H1 (cell line): Measurements from ENCODE around the gene ABHD8.
A peak's percentile ranks its signal among the peaks of the same experiment; 100 is the strongest.

Source experiments
- CBX5 ChIP-seq: fragments of 300-800, 300-1000 bp; sonication (generic); IDR thresholded peaks from 2 replicates; pipeline ENCODE4 v1.7.1; 2016; ENCODE audit warnings: antibody characterized with exemption, low read length, low read depth
- CREB1 ChIP-seq: IDR thresholded peaks from 2 replicates; pipeline ENCODE4 v1.6.1; 2012; ENCODE audit warnings: inconsistent platforms
- EZH2 ChIP-seq: fragments of 200-600 bp; sonication (generic); IDR thresholded peaks from 2 replicates; pipeline ENCODE4 v1.7.1; 2012; ENCODE audit warnings: low read depth, mild to moderate bottlenecking, moderate library complexity, low read length, inconsistent platforms; ENCODE audit not compliant: severe bottlenecking
- HDAC2 ChIP-seq, 2 experiments: fragments of 300-600 bp in 1 of 2; sonication (generic) in 1 of 2; IDR thresholded peaks; 2 replicates each; pipeline ENCODE4 v1.6.1; 2011 to 2012; ENCODE audit warnings: low read depth in 2 of 2, low read length in 2 of 2, mild to moderate bottlenecking in 2 of 2, moderate library complexity in 2 of 2, borderline replicate concordance in 1 of 2, inconsistent platforms in 1 of 2
- POLR2A ChIP-seq, 2 experiments: IDR thresholded peaks; 1 replicate in 1 of 2; 2 replicates in 1 of 2; pipeline ENCODE4 v1.6.1; 2011; ENCODE audit warnings: low read depth in 2 of 2, low read length in 2 of 2, mild to moderate bottlenecking in 2 of 2; ENCODE audit errors: control extremely low read depth in 1 of 2
- POLR2AphosphoS5 ChIP-seq: IDR thresholded peaks from 2 replicates; pipeline ENCODE4 v1.6.1; 2011; ENCODE audit warnings: low read depth, low read length
- RNF2 ChIP-seq: fragments of 200-900, 300-1000 bp; sonication (generic); IDR thresholded peaks from 2 replicates; pipeline ENCODE4 v1.7.1; 2016; ENCODE audit warnings: borderline replicate concordance, low read depth, mild to moderate bottlenecking, antibody characterized with exemption, low read length; ENCODE audit not compliant: poor library complexity, severe bottlenecking; ENCODE audit errors: missing control alignments
- SP1 ChIP-seq: IDR thresholded peaks from 2 replicates; pipeline ENCODE4 v1.6.1; 2011; ENCODE audit warnings: low read depth, low read length
- TCF12 ChIP-seq: IDR thresholded peaks from 2 replicates; pipeline ENCODE4 v1.6.1; 2011; ENCODE audit warnings: low read depth, mild to moderate bottlenecking, low read length
- TEAD4 ChIP-seq: IDR thresholded peaks from 2 replicates; pipeline ENCODE4 v1.6.1; 2012; ENCODE audit warnings: low read depth, low read length, inconsistent platforms, mixed read lengths
- YY1 ChIP-seq: IDR thresholded peaks from 2 replicates; pipeline ENCODE4 v1.6.1; 2011; ENCODE audit warnings: low read depth, mild to moderate bottlenecking, low read length
- TF ChIP-seq, protein P1 (sequence below), 3 experiments: IDR thresholded peaks; 1 replicate in 2 of 3; 2 replicates in 1 of 3; pipeline versions ENCODE4 v1.5.1 to v1.6.1; 2011; ENCODE audit warnings: low read length in 3 of 3, mild to moderate bottlenecking in 3 of 3, inconsistent platforms in 2 of 3, low read depth in 1 of 3, moderate library complexity in 1 of 3; ENCODE audit not compliant: insufficient read depth in 1 of 3; ENCODE audit errors: control extremely low read depth in 1 of 3
- TF ChIP-seq, protein P2 (sequence below): IDR thresholded peaks from 2 replicates; pipeline ENCODE4 v1.6.1; 2012; ENCODE audit warnings: inconsistent platforms

DNA sequence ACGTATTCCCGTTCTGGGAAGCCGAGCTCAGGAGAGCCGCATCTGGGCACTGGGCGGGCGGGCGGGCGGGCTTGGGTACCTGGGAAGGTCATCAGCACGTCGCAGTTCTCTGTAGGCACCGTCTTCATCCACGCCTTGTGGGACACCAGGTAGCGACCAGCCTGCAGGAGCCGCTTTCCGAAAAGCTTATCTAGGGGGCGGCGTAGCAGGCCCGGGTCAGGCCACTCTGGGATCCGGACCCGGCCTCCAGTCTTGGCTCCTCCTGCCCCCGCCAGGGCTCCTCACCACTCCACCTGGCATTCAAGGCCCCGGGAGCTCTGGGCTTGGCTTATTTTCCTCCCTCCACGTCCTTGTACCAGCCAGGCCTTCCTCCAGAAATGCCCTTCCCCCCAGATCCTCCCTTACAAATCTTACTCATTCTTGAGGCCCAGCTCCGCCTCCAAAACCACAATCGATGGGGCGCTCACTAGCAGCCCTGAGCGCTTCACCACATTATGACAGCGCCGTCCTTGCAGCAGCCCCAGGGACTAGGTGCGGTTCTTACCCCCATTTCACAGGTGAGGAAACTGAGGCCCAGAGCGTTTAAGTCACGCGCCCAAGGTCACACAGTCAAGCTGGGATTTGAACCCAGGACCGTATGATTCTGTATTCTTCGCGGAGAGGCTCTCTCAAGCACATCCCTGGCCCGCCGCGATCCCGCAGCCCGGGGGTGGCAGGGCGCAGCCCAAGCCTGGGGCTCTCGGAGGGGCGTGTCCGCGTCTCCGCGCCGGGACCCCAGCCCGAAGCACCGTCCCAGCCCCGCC, 30.6 kb upstream of the ABHD8 start:
- TF ChIP-seq RNF2 = no peak
- TF ChIP-seq, protein P1, sequence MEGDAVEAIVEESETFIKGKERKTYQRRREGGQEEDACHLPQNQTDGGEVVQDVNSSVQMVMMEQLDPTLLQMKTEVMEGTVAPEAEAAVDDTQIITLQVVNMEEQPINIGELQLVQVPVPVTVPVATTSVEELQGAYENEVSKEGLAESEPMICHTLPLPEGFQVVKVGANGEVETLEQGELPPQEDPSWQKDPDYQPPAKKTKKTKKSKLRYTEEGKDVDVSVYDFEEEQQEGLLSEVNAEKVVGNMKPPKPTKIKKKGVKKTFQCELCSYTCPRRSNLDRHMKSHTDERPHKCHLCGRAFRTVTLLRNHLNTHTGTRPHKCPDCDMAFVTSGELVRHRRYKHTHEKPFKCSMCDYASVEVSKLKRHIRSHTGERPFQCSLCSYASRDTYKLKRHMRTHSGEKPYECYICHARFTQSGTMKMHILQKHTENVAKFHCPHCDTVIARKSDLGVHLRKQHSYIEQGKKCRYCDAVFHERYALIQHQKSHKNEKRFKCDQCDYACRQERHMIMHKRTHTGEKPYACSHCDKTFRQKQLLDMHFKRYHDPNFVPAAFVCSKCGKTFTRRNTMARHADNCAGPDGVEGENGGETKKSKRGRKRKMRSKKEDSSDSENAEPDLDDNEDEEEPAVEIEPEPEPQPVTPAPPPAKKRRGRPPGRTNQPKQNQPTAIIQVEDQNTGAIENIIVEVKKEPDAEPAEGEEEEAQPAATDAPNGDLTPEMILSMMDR (IDR thresholded peaks at IDR 0.05; ENCODE audit: control extremely low read depth in 1 of 3, insufficient read depth in 1 of 3, low read depth in 1 of 3, low read length in 3 of 3) = peak in 2 of 3 experiments; percentile 27 to 46; a peak in 3 of 4 replicates
- no peak for TF ChIP-seq CBX5
- no peak for TF ChIP-seq SP1
- no peak for TF ChIP-seq CREB1
- TF ChIP-seq YY1 = no peak
- no peak for TF ChIP-seq TCF12
- no peak for TF ChIP-seq POLR2AphosphoS5
- no peak for TF ChIP-seq EZH2
- TF ChIP-seq POLR2A (IDR thresholded peaks at IDR 0.05; ENCODE audit: control extremely low read depth in 1 of 2, low read depth in 2 of 2, low read length in 2 of 2) = no peak
- TF ChIP-seq HDAC2 (IDR thresholded peaks at IDR 0.05; ENCODE audit: borderline replicate concordance in 1 of 2, low read depth in 2 of 2, low read length in 2 of 2) = peak in 1 of 2 experiments; percentile 59; a peak in 1 of 4 replicates
- no peak for TF ChIP-seq TEAD4
- TF ChIP-seq, protein P2, sequence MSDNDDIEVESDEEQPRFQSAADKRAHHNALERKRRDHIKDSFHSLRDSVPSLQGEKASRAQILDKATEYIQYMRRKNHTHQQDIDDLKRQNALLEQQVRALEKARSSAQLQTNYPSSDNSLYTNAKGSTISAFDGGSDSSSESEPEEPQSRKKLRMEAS = no peak
